Measurements from ENCODE around the gene ATP8B1. TPM values are rescaled to one million over a fixed set of nuclear protein-coding genes. Genes with fewer than 3 reads are reported as not detected.

The ATP8B1 gene
- total and polyA plus RNA-seq, 2 of the 8 experiments (the other 6 are each of a cell fraction or from before 2014, with no cell fraction given), result 1.1 to 4.6 TPM

DNA sequence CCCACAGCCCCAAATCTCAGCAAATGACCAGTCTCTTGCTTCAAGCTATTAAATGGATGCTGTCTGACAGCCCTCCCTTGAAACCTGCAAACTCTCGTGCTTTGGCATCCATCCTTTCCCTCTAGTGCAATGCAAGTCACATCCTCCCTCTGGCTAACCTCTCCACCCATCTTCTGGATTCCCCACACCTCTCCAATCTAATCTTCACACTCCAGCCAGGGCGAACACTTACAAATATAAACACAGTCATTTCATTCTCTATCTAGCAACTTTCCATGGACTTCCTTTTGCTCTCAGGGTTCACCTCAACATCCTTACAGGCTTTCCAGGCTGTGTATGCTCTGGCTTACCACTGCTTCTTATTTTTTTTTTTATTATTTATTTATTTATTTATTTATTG, 171.4 kb downstream of the ATP8B1 start:
- Histone ChIP-seq H3K79me1 (ENCODE audit: low read depth, low read length) (no peaks in the 10 kb centered on the region), H3K4me2 (ENCODE audit: insufficient read depth in 1 of 2, low read depth in 2 of 2, low read length in 2 of 2) (no peak overlapping the region), H3K27ac (ENCODE audit: low read depth, low read length) (no peak overlapping the region), H3K14ac (ENCODE audit: insufficient read length) (no peak overlapping the region), H3K23ac (ENCODE audit: insufficient read length) (no peak overlapping the region), H2BK15ac (ENCODE audit: low read length) (no peak overlapping the region), H3K36me3 (ENCODE audit: control insufficient read depth in 2 of 4, insufficient read depth in 4 of 4, low read length in 3 of 4) (no peaks in the 10 kb centered on the region; a peak in 1 of 8 replicates), H4K91ac (replicated peaks; ENCODE audit: insufficient read length, low read length) (no peak overlapping the region), H3K4me3 (ENCODE audit: extremely low read depth in 1 of 4, insufficient read depth in 2 of 4, low read depth in 3 of 4, low read length in 4 of 4) (no peak overlapping the region), H2AK5ac (ENCODE audit: low read depth, low read length) (no peak overlapping the region), H4K20me1 (replicated peaks in 1 of 2; ENCODE audit: control insufficient read depth in 1 of 2, insufficient read depth in 2 of 2, low read length in 2 of 2) (no peaks in the 10 kb centered on the region), H3K9me3 (ENCODE audit: insufficient read depth in 2 of 2, low read depth in 1 of 2, low read length in 1 of 2) (no peaks in the 10 kb centered on the region), H3K4me1 (replicated peaks in 1 of 4; ENCODE audit: control insufficient read depth in 3 of 4, insufficient read depth in 4 of 4, low read length in 3 of 4) (no peaks in the 10 kb centered on the region; a peak in 1 of 7 replicates), H2AFZ (ENCODE audit: low read length) (no peak overlapping the region), H3K27me3 (replicated peaks in 1 of 4; ENCODE audit: control insufficient read depth in 3 of 4, extremely low read depth in 1 of 4, insufficient read depth in 3 of 4, low read length in 3 of 4) (no peaks in the 10 kb centered on the region), H2BK120ac (replicated peaks; ENCODE audit: low read depth, low read length) (no peak overlapping the region), H3K18ac (ENCODE audit: extremely low read depth, low read length) (no peak overlapping the region), H4K5ac (ENCODE audit: insufficient read length, low read depth, low read length) (no peak overlapping the region), H2BK5ac (ENCODE audit: low read depth, low read length) (no peak overlapping the region), H4K8ac (ENCODE audit: extremely low read depth, insufficient read depth, low read length) (no peak overlapping the region), H3K9ac (replicated peaks in 1 of 4; ENCODE audit: extremely low read depth in 1 of 4, low read depth in 3 of 4, low read length in 3 of 4) (no peak overlapping the region), H2BK20ac (ENCODE audit: low read length) (no peak overlapping the region), H3K4ac (replicated peaks; ENCODE audit: insufficient read length, low read depth, low read length) (no peak overlapping the region), H3K79me2 (ENCODE audit: control insufficient read depth in 1 of 2, insufficient read depth in 2 of 2, low read length in 2 of 2) (no peaks in the 10 kb centered on the region), H3K56ac (replicated peaks; ENCODE audit: insufficient read length, low read depth, low read length) (no peak overlapping the region), H3K23me2 (ENCODE audit: low read depth, low read length) (no peaks in the 10 kb centered on the region; the same call in 1 of the 2 replicates), H2BK12ac (ENCODE audit: low read depth, low read length) (no peak overlapping the region)
- FAIRE-seq (no peak), DNase-seq (ENCODE audit: low read depth in 1 of 2, low spot score in 2 of 2) (no peak)
- ChIA-PET POLR2A (ENCODE audit: partially characterized antibody) (interaction anchor here (0.8 kb wide), 1 partner anchor 39 kb away, joined by 3 read pairs; no protein-coding TSS in a partner anchor), CTCF (ENCODE audit: partially characterized antibody) (interaction anchor here (1.1 to 2.4 kb wide), 4 partner anchors 206 to 279 kb away, joined by 3 to 7 read pairs (median 4); no protein-coding TSS in a partner anchor)
- 93% methylated on average over 2 of the region's 2 CpGs; no CpG with 5 or more reads in 1 of the 2 experiments for WGBS, 2 experiments (ENCODE audit: extremely low coverage in 1 of 2, insufficient coverage in 1 of 2, insufficient read length in 1 of 2, insufficient replicate concordance in 2 of 2, low coverage in 1 of 2, low lambda C conversion rate in 2 of 2, missing lambda C conversion rate in 1 of 2)
- TF ChIP-seq, protein P1, sequence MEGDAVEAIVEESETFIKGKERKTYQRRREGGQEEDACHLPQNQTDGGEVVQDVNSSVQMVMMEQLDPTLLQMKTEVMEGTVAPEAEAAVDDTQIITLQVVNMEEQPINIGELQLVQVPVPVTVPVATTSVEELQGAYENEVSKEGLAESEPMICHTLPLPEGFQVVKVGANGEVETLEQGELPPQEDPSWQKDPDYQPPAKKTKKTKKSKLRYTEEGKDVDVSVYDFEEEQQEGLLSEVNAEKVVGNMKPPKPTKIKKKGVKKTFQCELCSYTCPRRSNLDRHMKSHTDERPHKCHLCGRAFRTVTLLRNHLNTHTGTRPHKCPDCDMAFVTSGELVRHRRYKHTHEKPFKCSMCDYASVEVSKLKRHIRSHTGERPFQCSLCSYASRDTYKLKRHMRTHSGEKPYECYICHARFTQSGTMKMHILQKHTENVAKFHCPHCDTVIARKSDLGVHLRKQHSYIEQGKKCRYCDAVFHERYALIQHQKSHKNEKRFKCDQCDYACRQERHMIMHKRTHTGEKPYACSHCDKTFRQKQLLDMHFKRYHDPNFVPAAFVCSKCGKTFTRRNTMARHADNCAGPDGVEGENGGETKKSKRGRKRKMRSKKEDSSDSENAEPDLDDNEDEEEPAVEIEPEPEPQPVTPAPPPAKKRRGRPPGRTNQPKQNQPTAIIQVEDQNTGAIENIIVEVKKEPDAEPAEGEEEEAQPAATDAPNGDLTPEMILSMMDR (IDR thresholded peaks at IDR 0.05; ENCODE audit: control extremely low read depth in 1 of 3, insufficient read depth in 1 of 3, low read depth in 1 of 3, low read length in 3 of 3), result no peak
- TF ChIP-seq KDM5A (IDR thresholded peaks at IDR 0.05; ENCODE audit: low read length), result no peak
- no peak for TF ChIP-seq GABPA (IDR thresholded peaks at IDR 0.05; ENCODE audit: borderline replicate concordance, insufficient read depth, low read length)
- no peak for TF ChIP-seq GTF2F1 (IDR thresholded peaks at IDR 0.05; ENCODE audit: borderline replicate concordance, low read depth, low read length)
- no peak for TF ChIP-seq EP300 (IDR thresholded peaks at IDR 0.05; ENCODE audit: borderline replicate concordance in 1 of 2, low read depth in 2 of 2, low read length in 2 of 2)
- TF ChIP-seq CHD1 (IDR thresholded peaks at IDR 0.05; ENCODE audit: low read depth, low read length), result no peak
- no peak for TF ChIP-seq RXRA (IDR thresholded peaks at IDR 0.05; ENCODE audit: insufficient read depth, low read depth, low read length)
- TF ChIP-seq MAX (IDR thresholded peaks at IDR 0.05), result no peak
- no peak for TF ChIP-seq HDAC6 (IDR thresholded peaks at IDR 0.05; ENCODE audit: low read depth, low read length)
- TF ChIP-seq SIN3A (conservative IDR thresholded peaks at IDR 0.05 in 1 of 2, IDR thresholded peaks at IDR 0.05 in 1 of 2; ENCODE audit: low read depth in 1 of 2, low read length in 2 of 2), result no peak
- no peak for TF ChIP-seq NRF1 (IDR thresholded peaks at IDR 0.05; ENCODE audit: low read depth, low read length)

Data from H1 (cell line).